Parathyroid adenoma (tissue), 2 donors: ENCODE measurements around the gene PTPRD.

Experiments
- H2AFZ ChIP-seq: fragments of 300-600 bp; sonication (generic); one replicate; pipeline ENCODE4 v1.7.0; 2017; ENCODE audit warnings: antibody characterized with exemption, mild to moderate bottlenecking
- H3K27ac ChIP-seq: fragments of 300-600 bp; sonication (generic); one replicate; pipeline ENCODE4 v1.7.0; 2017
- H3K27me3 ChIP-seq: fragments of 300-600 bp; sonication (generic); one replicate; pipeline ENCODE4 v1.7.0; 2017; ENCODE audit warnings: low read length; ENCODE audit not compliant: control insufficient read depth, insufficient read depth
- H3K36me3 ChIP-seq: fragments of 300-600 bp; sonication (generic); one replicate; pipeline ENCODE4 v1.7.0; 2017; ENCODE audit warnings: low read length; ENCODE audit not compliant: control insufficient read depth, insufficient read depth
- H3K4me1 ChIP-seq: fragments of 300-600 bp; sonication (generic); one replicate; pipeline ENCODE4 v1.7.0; 2017; ENCODE audit warnings: control low read depth
- H3K4me2 ChIP-seq: fragments of 300-600 bp; sonication (generic); one replicate; pipeline ENCODE4 v1.7.0; 2017; ENCODE audit warnings: low read length
- H3K4me3 ChIP-seq: fragments of 300-600 bp; sonication (generic); one replicate; pipeline ENCODE4 v1.7.0; 2017; ENCODE audit warnings: low read depth, low read length
- H3K79me2 ChIP-seq: fragments of 300-600 bp; sonication (generic); one replicate; pipeline ENCODE4 v1.7.0; 2017; ENCODE audit warnings: control low read depth
- H3K9ac ChIP-seq: fragments of 300-600 bp; sonication (generic); one replicate; pipeline ENCODE4 v1.7.0; 2017; ENCODE audit warnings: mild to moderate bottlenecking
- H3K9me3 ChIP-seq: fragments of 300-600 bp; sonication (generic); one replicate; pipeline ENCODE4 v1.7.0; 2017; ENCODE audit warnings: low read length; ENCODE audit not compliant: control insufficient read depth
- CTCF ChIP-seq: fragments of 300-600 bp; sonication (generic); IDR thresholded peaks from one replicate; pipeline ENCODE4 v1.7.0; 2017; ENCODE audit warnings: antibody characterized with exemption, mild to moderate bottlenecking
- donor health status: primary hyperparathyroidism.

The PTPRD gene

GRCh38 chr9:8718121-8718725 lies 1894.6 kb downstream of the PTPRD start:
- TF ChIP-seq CTCF: no peak
- no peaks in the 10 kb centered on the region for H3K27me3 ChIP-seq
- H3K9me3 ChIP-seq: no peaks in the 10 kb centered on the region
- H3K4me3 ChIP-seq: no peak overlapping the region
- no peak overlapping the region for H2AFZ ChIP-seq
- no peaks in the 10 kb centered on the region for H3K36me3 ChIP-seq
- no peak overlapping the region for H3K9ac ChIP-seq
- no peaks in the 10 kb centered on the region for H3K79me2 ChIP-seq
- H3K4me1 ChIP-seq: no peaks in the 10 kb centered on the region
- H3K4me2 ChIP-seq: no peak overlapping the region
- H3K27ac ChIP-seq: no peak overlapping the region

GRCh38 chr9:8717146-8717545 lies 1895.7 kb downstream of the PTPRD start:
- Histone ChIP-seq H3K4me2 (no peak overlapping the region), H3K36me3 (no peaks in the 10 kb centered on the region), H2AFZ (no peak overlapping the region), H3K9me3 (no peaks in the 10 kb centered on the region), H3K9ac (no peak overlapping the region), H3K27ac (no peak overlapping the region), H3K79me2 (no peaks in the 10 kb centered on the region), H3K27me3 (no peaks in the 10 kb centered on the region), H3K4me1 (no peaks in the 10 kb centered on the region), H3K4me3 (no peak overlapping the region)
- no peak for TF ChIP-seq CTCF

GRCh38 chr9:8715788-8716187 lies 1897.0 kb downstream of the PTPRD start:
- Histone ChIP-seq H2AFZ (no peak overlapping the region), H3K79me2 (no peaks in the 10 kb centered on the region), H3K4me2 (no peak overlapping the region), H3K9ac (no peak overlapping the region), H3K27ac (no peak overlapping the region), H3K9me3 (no peaks in the 10 kb centered on the region), H3K4me1 (no peaks in the 10 kb centered on the region), H3K27me3 (no peaks in the 10 kb centered on the region), H3K36me3 (no peaks in the 10 kb centered on the region), H3K4me3 (no peak overlapping the region)
- TF ChIP-seq CTCF: no peak

GRCh38 chr9:8713811-8714165 lies 1899.0 kb downstream of the PTPRD start:
- TF ChIP-seq CTCF: no peak
- no peak overlapping the region for H3K4me3 ChIP-seq
- no peak overlapping the region for H3K4me2 ChIP-seq
- no peaks in the 10 kb centered on the region for H3K27me3 ChIP-seq
- no peaks in the 10 kb centered on the region for H3K9me3 ChIP-seq
- H3K79me2 ChIP-seq: no peaks in the 10 kb centered on the region
- H2AFZ ChIP-seq: no peak overlapping the region
- no peak overlapping the region for H3K27ac ChIP-seq
- H3K36me3 ChIP-seq: no peaks in the 10 kb centered on the region
- no peaks in the 10 kb centered on the region for H3K4me1 ChIP-seq
- no peak overlapping the region for H3K9ac ChIP-seq

- Histone ChIP-seq H3K27me3 (no peaks in the 10 kb centered on the region), H3K36me3 (no peaks in the 10 kb centered on the region), H3K27ac (no peak overlapping the region), H3K79me2 (no peaks in the 10 kb centered on the region), H3K9me3 (no peaks in the 10 kb centered on the region), H3K4me1 (no peaks in the 10 kb centered on the region), H2AFZ (no peak overlapping the region), H3K4me2 (no peak overlapping the region), H3K4me3 (no peak overlapping the region), H3K9ac (no peak overlapping the region)
- TF ChIP-seq CTCF: no peak
Measured at GRCh38 chr9:8713149-8713810, 1899.5 kb downstream of the PTPRD start.
